Activated gamma-delta T cell (primary cell): Measurements from ENCODE around the gene CERS6.
"Not testable (repeated sequence)": the region's sequence is repeated elsewhere in the genome, so short reads cannot be mapped to it uniquely, and the experiment has no call there.

ENCODE experiments used
- DNase-seq: peaks from one replicate; lab custom pipeline; 2025; lab: John Stamatoyannopoulos, UW
- total RNA-seq, 2 donors: gene quantifications; one replicate each; lab custom pipeline; 2026; lab: John Stamatoyannopoulos, UW

Gene CERS6
- 65.0 to 72.3 reads per million in 2 donors for total RNA-seq

GRCh38 chr2:168455645-168456520 is at the start of gene CERS6:
TSS of gene CERS6 (plus strand) at chr2:168456272. CDS start at chr2:168456449, 177 bp downstream.
- peak; percentile 64 for DNase-seq

GRCh38 chr2:168412301-168412700 is 43.8 kb upstream of the CERS6 start:
- not testable (repeated sequence) for DNase-seq

- DNase-seq, result not testable (repeated sequence)
These were observed 43.0 kb upstream of the CERS6 start for GRCh38 chr2:168413101-168413500.

- DNase-seq, result no peak
These were observed 39.5 kb upstream of the CERS6 start for GRCh38 chr2:168416555-168416954.

GRCh38 chr2:168422584-168422983 is 33.5 kb upstream of the CERS6 start:
- DNase-seq, result no peak

GRCh38 chr2:168424112-168424951 is 31.7 kb upstream of the CERS6 start:
- DNase-seq, result no peak

GRCh38 chr2:168424971-168425370 is 31.1 kb upstream of the CERS6 start:
- DNase-seq, result no peak

GRCh38 chr2:168426861-168427260 is 29.2 kb upstream of the CERS6 start:
- DNase-seq, result no peak

GRCh38 chr2:168427451-168427850 is 28.6 kb upstream of the CERS6 start:
- no peak for DNase-seq

- DNase-seq, result no peak
These were observed 27.6 kb upstream of the CERS6 start for GRCh38 chr2:168428431-168428830.

- no peak for DNase-seq
These were observed 26.1 kb upstream of the CERS6 start for GRCh38 chr2:168429988-168430387.

- no peak for DNase-seq
These were observed 25.6 kb upstream of the CERS6 start for GRCh38 chr2:168430431-168430830.

GRCh38 chr2:168431301-168432024 is 24.6 kb upstream of the CERS6 start:
- DNase-seq, result no peak

- no peak for DNase-seq
These were observed 24.0 kb upstream of the CERS6 start for GRCh38 chr2:168432100-168432499.

- DNase-seq, result no peak
These were observed 23.4 kb upstream of the CERS6 start for GRCh38 chr2:168432565-168433186.

- no peak for DNase-seq
These were observed 22.5 kb upstream of the CERS6 start for GRCh38 chr2:168433527-168433926.

GRCh38 chr2:168434146-168434545 is 21.9 kb upstream of the CERS6 start:
- no peak for DNase-seq

- no peak for DNase-seq
These were observed 19.2 kb upstream of the CERS6 start for GRCh38 chr2:168436840-168437239.

- no peak for DNase-seq
These were observed 17.5 kb upstream of the CERS6 start for GRCh38 chr2:168438553-168438952.

GRCh38 chr2:168439536-168439935 is 16.5 kb upstream of the CERS6 start:
- DNase-seq, result no peak

- no peak for DNase-seq
These were observed 14.7 kb upstream of the CERS6 start for GRCh38 chr2:168441214-168441872.
